EH (cell line): ENCODE results near the gene ADAMTS1.
"Not testable (repeated sequence)": the region's sequence is repeated elsewhere in the genome, so short reads cannot be mapped to it uniquely, and the experiment has no call there.

Experiments
- DNase-seq: peaks from one replicate; pipeline ENCODE4 v3.0.0-alpha.2; 2015; ENCODE audit warnings: low read depth

ADAMTS1 gene

GRCh38 chr21:26845066-26845758, at the start of gene ADAMTS1:
TSS of gene ADAMTS1 (minus strand) at chr21:26845409. CDS start at chr21:26844954, 455 bp downstream.
- peak; percentile 92 for DNase-seq

DNA sequence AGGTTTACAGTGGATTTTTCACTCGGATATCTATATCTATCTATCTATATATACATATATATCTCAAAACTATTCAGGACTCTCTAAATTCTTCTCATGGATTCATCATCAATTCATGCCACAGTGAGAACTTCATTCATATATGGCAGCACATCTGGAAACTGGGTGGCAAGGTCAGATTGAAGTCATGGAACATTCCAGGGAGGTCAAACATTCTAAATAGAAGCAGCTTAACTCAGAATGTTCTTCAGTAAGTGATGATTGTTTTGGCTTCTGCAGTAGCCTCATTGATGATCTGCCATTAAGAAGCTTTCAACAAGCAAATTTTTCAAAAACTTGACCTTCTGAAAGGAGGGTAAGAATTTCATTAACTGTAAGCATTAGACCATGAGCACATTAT, 46.9 kb upstream of the ADAMTS1 start:
- DNase-seq = no peak

GRCh38 chr21:26888931-26889330, 43.7 kb upstream of the ADAMTS1 start:
- no peak for DNase-seq

DNA sequence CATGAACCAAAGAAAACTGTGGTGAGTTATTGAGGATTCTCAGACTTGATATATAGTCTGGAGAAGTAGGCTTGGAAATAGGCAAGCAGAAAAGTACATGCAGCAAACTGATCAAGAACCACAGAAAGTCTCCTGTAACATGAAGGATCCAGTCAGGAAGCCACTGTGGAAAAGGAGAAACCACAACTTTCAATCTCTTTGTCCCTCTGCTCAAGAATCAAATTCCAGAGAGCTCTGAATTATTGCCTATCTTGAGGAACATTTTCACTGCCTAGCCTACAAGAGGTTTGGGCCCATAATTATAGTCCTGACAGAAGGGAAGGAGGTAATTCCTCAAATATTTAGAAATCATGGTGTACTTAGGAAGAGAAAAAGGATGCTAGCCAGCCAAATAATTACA, 43.0 kb upstream of the ADAMTS1 start:
- DNase-seq = peak; percentile 54

DNA sequence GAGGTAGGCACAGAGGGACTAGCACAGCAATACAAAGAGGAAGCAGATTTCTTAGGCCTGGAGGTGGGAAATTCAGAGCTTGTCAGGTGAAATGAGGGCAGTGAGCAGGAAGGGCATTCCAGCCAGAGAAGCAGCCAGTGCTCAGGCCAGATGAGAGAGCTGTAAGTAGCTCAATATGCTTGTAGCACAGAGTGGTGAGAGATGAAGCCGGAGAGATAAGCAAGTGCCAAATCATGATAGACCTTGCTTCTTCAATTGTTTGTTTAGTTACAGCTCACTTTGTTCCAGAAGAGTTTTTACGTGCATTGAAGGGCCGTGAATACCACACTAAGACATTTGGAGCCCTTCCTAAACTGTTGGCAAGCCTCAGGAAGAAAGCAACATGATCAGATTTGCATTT, 42.0 kb upstream of the ADAMTS1 start:
- DNase-seq = peak; percentile 75

- no peak for DNase-seq
Measured at GRCh38 chr21:26884436-26884835, 39.2 kb upstream of the ADAMTS1 start.

GRCh38 chr21:26883768-26884167, 38.6 kb upstream of the ADAMTS1 start:
- DNase-seq = peak; percentile 4

DNA sequence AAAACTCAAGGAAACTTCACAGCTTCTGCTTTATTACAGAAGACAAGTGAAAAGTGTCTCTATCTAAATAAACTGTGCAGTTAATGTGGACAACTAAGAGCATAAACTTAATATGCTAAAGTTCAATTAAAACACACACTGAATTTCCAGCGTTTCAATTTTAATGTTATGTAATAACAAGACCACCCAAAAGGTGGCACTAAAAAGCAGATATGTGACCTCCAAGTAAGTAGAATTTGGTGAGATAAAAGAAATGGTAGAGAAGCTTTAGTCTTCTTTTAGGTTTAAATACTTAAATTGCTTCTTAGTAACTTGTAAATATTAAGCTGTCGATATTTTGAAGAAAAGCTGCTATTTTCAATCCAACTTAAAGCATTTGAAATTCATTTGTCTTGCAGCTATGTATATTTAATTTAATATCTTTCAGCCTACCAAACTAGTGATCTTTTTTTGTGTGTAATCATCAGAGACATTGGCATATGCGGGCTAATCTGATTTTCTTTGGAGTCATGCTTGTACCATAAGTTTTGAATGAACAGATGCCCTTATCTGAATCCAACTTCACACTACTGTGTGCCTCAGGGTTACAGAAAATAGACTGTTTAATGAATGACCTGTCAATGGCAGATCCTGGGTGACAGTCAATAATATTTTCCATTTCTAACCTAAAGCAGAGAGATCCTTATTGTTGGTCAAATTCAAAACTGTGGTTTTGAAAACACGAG, 36.5 kb upstream of the ADAMTS1 start:
- peak; percentile 52 for DNase-seq

DNA sequence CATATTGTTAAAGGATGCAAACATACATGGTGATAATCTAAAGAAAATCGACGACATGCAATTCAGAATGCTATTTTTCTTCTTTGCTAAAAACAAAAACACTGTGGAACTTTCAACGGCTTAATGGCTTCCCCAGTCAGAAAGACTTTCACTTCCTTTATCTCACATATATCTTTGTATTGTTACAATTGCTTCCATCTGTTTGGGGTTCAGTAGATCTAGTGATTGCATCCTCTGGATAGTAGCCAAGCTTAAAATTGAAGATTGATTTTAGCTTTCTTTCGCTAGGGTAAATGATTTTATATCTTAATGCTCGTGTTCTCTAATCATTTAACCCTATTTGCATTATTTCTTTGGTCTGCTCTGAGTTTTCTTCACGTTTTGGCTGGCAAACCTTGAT, 31.8 kb upstream of the ADAMTS1 start:
- no peak for DNase-seq

- DNase-seq = no peak
Measured at GRCh38 chr21:26874347-26874746, 29.1 kb upstream of the ADAMTS1 start.

DNA sequence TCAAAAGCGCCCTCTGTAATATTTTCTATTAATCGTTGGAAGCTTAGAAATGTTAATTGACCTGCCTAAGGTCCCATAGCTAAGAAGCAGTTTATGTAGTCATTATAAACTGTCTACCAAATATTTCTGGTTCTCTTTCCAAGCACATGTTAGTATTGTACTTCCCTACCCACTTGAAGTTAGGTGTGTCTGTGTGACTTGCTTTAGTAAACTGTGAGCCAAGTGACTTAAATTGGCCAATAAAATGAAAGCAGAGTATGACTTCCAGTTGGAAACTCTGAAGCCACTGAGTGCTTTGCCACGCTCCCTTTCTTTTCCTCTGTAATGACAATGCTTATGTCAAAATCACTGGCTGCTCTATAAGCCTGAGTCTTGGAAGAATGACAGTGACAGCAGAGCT, 20.6 kb upstream of the ADAMTS1 start:
- no peak for DNase-seq

GRCh38 chr21:26856871-26857350, 11.7 kb upstream of the ADAMTS1 start:
- not testable (repeated sequence) for DNase-seq

DNA sequence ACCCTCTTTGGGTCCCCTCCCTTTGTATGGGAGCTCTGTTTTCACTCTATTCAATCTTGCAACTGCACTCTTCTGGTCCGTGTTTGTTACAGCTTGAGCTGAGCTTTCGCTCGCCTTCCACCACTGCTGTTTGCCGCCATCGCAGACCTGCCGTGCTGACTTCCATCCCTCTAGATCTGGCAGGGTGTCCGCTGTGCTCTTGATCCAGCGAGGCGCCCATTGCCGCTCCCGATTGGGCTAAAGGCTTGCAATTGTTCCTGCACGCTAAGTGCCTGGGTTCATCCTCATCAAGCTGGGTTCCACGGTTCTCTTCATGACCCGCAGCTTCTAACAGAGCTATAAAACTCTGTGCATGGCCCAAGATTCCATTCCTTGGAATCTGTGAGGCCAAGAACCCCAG, 9.5 kb upstream of the ADAMTS1 start:
- not testable (repeated sequence) for DNase-seq

- no peak for DNase-seq
Measured at GRCh38 chr21:26852423-26852822, 7.2 kb upstream of the ADAMTS1 start.

GRCh38 chr21:26851109-26851944, 6.1 kb upstream of the ADAMTS1 start:
- no peak for DNase-seq

- DNase-seq = peak; percentile 61
Measured at GRCh38 chr21:26850116-26850643, 5.0 kb upstream of the ADAMTS1 start.

GRCh38 chr21:26849428-26850115, 4.4 kb upstream of the ADAMTS1 start:
- DNase-seq = peak; percentile 73

GRCh38 chr21:26847921-26848320, 2.7 kb upstream of the ADAMTS1 start:
- DNase-seq = no peak

DNA sequence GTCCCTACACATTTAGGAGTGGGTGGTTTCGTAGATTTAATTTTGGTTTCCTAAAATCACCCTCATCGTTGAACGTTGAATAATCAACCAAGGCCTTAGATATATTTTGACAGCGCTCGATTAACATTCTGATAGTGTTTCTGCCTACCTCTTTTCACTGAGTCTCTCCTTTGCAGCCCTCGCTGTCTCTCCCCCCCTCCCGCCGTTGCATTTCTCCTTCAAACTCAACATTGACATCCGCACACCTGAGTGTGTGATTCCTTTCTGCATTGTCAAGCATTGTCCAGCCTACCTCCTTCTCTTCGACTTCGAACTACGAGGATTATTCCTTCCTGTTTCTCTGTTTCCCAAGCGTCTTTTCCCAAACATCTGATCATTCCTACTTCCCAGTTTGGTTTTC, 1.8 kb upstream of the ADAMTS1 start:
- DNase-seq = no peak

- peak; percentile 85 for DNase-seq
Measured at GRCh38 chr21:26846036-26846931, 1.1 kb upstream of the ADAMTS1 start.

DNA sequence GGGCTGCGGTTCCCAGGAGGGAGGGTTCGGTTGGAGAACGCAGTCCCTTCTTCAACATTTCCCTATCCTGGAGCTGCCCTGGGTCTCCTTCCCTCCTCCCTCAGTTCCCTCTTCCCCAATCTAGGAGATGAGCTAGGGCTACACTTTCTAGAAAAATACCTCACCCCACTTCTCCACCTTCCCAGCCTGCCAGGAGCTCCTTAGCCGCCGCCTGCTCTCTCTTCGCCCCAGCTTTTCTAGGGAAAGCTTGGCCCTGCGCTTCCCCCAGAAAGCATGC, 488 bp upstream of the ADAMTS1 start:
- DNase-seq = no peak
